ENCODE measurements around the gene SARNP.

Gene SARNP

DNA sequence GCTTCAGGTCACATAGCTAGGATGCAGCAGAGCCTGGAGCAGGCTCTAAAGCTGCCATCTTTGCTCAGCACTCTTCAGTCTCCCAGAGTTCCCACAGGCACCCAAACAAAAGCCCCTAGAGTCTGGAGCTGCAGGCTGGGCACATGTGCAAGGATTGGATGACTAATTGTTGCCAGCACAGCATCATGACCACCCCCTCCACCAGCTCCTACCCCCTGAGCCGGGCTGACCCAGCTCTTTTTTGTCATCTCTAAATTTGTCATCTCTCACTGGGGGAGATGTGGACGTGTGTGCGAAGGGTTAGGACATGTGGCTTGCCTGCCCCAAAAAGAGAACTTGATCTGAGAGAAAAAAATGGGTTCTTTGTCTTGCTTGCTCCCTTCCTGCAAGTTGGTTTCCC is 29.5 kb upstream of the SARNP start:
- TF ChIP-seq, protein P1, sequence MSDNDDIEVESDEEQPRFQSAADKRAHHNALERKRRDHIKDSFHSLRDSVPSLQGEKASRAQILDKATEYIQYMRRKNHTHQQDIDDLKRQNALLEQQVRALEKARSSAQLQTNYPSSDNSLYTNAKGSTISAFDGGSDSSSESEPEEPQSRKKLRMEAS (IDR thresholded peaks at IDR 0.05), result no peak
- no peak for TF ChIP-seq TAF1 (IDR thresholded peaks at IDR 0.05; ENCODE audit: low read depth)
- no peak for TF ChIP-seq TCF12 (IDR thresholded peaks at IDR 0.05; ENCODE audit: low read depth)
- TF ChIP-seq EP300 (IDR thresholded peaks at IDR 0.05; ENCODE audit: borderline replicate concordance), result no peak
- no peak for TF ChIP-seq YY1 (IDR thresholded peaks at IDR 0.05; ENCODE audit: low read depth)
- TF ChIP-seq TEAD4 (IDR thresholded peaks at IDR 0.05), result no peak
- TF ChIP-seq CREB1 (IDR thresholded peaks at IDR 0.05; ENCODE audit: low read depth), result no peak
- TF ChIP-seq FOXM1 (IDR thresholded peaks at IDR 0.05; ENCODE audit: borderline replicate concordance, low read depth), result no peak
- TF ChIP-seq, protein P2, sequence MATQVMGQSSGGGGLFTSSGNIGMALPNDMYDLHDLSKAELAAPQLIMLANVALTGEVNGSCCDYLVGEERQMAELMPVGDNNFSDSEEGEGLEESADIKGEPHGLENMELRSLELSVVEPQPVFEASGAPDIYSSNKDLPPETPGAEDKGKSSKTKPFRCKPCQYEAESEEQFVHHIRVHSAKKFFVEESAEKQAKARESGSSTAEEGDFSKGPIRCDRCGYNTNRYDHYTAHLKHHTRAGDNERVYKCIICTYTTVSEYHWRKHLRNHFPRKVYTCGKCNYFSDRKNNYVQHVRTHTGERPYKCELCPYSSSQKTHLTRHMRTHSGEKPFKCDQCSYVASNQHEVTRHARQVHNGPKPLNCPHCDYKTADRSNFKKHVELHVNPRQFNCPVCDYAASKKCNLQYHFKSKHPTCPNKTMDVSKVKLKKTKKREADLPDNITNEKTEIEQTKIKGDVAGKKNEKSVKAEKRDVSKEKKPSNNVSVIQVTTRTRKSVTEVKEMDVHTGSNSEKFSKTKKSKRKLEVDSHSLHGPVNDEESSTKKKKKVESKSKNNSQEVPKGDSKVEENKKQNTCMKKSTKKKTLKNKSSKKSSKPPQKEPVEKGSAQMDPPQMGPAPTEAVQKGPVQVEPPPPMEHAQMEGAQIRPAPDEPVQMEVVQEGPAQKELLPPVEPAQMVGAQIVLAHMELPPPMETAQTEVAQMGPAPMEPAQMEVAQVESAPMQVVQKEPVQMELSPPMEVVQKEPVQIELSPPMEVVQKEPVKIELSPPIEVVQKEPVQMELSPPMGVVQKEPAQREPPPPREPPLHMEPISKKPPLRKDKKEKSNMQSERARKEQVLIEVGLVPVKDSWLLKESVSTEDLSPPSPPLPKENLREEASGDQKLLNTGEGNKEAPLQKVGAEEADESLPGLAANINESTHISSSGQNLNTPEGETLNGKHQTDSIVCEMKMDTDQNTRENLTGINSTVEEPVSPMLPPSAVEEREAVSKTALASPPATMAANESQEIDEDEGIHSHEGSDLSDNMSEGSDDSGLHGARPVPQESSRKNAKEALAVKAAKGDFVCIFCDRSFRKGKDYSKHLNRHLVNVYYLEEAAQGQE (IDR thresholded peaks at IDR 0.05; ENCODE audit: low read depth), result no peak
- no peak for TF ChIP-seq CEBPB (IDR thresholded peaks at IDR 0.05)
- TF ChIP-seq RAD21 (IDR thresholded peaks at IDR 0.05; ENCODE audit: low read depth), result no peak
- TF ChIP-seq, protein P3, sequence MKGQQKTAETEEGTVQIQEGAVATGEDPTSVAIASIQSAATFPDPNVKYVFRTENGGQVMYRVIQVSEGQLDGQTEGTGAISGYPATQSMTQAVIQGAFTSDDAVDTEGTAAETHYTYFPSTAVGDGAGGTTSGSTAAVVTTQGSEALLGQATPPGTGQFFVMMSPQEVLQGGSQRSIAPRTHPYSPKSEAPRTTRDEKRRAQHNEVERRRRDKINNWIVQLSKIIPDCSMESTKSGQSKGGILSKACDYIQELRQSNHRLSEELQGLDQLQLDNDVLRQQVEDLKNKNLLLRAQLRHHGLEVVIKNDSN (IDR thresholded peaks at IDR 0.05), result no peak
- TF ChIP-seq EGR1 (IDR thresholded peaks at IDR 0.05), result no peak
- no peak for TF ChIP-seq ZBTB7A (IDR thresholded peaks at IDR 0.05; ENCODE audit: low read depth)
- no peak for TF ChIP-seq NFIC (IDR thresholded peaks at IDR 0.05)

DNA sequence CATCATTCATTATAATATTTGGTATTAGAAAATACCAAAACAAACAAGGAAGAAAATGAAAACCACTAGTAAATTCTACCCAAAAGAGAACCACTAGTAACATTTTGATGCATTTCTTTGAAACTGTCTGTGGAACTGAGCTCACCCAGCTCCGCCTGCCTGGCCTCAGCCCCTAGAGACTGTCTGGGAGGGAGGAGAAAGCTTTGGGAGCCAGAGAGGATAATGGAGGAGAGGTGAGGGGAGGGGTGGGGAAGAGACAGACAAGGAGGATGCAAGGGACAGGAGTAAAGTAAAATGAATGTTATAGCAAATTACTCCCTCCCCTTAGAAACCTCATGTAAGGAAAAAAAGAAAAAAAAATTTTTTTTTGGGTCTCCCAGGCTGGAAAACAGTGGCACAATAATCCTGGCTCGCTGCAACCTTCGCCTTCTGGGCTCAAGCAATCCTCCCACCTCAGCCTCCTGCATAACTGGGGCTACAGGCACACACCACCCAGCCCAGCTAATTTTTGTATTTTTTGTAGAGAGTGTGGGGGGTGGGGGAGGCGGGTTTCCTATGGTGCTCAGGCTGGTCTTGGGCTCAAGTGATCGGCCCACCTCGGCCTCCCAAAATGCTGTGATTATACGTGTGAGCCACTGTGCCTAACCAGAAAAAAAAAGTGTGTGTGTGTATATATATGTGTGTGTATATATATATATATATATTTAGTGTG is 28.4 kb upstream of the SARNP start:
- TF ChIP-seq RAD21 (IDR thresholded peaks at IDR 0.05; ENCODE audit: low read depth), result no peak
- no peak for TF ChIP-seq NFIC (IDR thresholded peaks at IDR 0.05)
- no peak for TF ChIP-seq TCF12 (IDR thresholded peaks at IDR 0.05; ENCODE audit: low read depth)

DNA sequence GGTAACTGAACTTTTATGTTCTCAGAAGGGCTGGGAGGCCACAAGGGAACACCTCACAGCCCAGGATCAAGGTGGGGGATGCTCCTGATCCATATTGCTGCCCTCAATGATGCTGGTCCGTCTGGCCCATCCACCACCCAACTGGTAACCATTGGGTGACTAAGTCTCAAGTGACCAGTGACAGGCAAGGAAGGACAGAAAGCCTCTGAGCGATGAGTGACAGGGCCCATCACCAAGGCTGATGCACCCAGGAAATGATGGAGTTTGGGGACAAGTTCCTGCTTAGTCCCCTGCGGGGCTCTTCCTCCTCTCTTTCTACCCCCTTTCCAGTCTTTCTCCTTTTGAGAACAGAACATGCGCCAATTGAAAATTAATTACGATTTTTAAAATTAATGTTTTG is 27.8 kb upstream of the SARNP start:
- TF ChIP-seq EP300 (IDR thresholded peaks at IDR 0.05; ENCODE audit: borderline replicate concordance) (no peak), TCF12 (IDR thresholded peaks at IDR 0.05; ENCODE audit: low read depth) (no peak), EGR1 (IDR thresholded peaks at IDR 0.05) (no peak), CEBPB (IDR thresholded peaks at IDR 0.05) (no peak), RAD21 (IDR thresholded peaks at IDR 0.05; ENCODE audit: low read depth) (no peak), YY1 (IDR thresholded peaks at IDR 0.05; ENCODE audit: low read depth) (no peak), FOXM1 (IDR thresholded peaks at IDR 0.05; ENCODE audit: borderline replicate concordance, low read depth) (no peak), TEAD4 (IDR thresholded peaks at IDR 0.05) (no peak), NFIC (IDR thresholded peaks at IDR 0.05) (no peak), TAF1 (IDR thresholded peaks at IDR 0.05; ENCODE audit: low read depth) (no peak), ZBTB7A (IDR thresholded peaks at IDR 0.05; ENCODE audit: low read depth) (no peak), CREB1 (IDR thresholded peaks at IDR 0.05; ENCODE audit: low read depth) (no peak)
- TF ChIP-seq, protein P1 (IDR thresholded peaks at IDR 0.05), result no peak
- TF ChIP-seq, protein P2 (IDR thresholded peaks at IDR 0.05; ENCODE audit: low read depth), result no peak
- TF ChIP-seq, protein P3 (IDR thresholded peaks at IDR 0.05), result no peak

DNA sequence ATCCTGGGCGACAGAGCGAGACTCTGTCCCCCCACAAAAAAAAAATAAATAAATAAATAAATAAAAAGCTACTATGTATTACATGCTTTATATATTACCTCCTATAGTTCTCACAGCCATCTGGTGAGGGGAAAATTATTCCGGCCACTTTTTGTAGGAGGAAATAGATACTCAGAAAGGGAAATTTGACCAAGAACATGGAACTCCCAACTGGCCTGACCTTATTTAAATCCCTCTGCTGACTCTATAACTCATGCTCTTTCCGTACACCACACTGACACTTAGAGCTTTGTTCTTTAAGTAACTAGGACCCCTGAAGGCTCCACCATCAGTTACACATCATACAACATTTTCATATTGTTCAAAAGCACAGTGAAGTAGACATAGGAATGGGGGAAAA is 27.4 kb upstream of the SARNP start:
- TF ChIP-seq EP300 (IDR thresholded peaks at IDR 0.05; ENCODE audit: borderline replicate concordance) (no peak), FOXM1 (IDR thresholded peaks at IDR 0.05; ENCODE audit: borderline replicate concordance, low read depth) (no peak), TAF1 (IDR thresholded peaks at IDR 0.05; ENCODE audit: low read depth) (no peak), CREB1 (IDR thresholded peaks at IDR 0.05; ENCODE audit: low read depth) (no peak), NFIC (IDR thresholded peaks at IDR 0.05) (no peak), YY1 (IDR thresholded peaks at IDR 0.05; ENCODE audit: low read depth) (no peak), TCF12 (IDR thresholded peaks at IDR 0.05; ENCODE audit: low read depth) (no peak), RAD21 (IDR thresholded peaks at IDR 0.05; ENCODE audit: low read depth) (no peak), EGR1 (IDR thresholded peaks at IDR 0.05) (no peak), TEAD4 (IDR thresholded peaks at IDR 0.05) (no peak), CEBPB (IDR thresholded peaks at IDR 0.05) (no peak), ZBTB7A (IDR thresholded peaks at IDR 0.05; ENCODE audit: low read depth) (no peak)
- TF ChIP-seq, protein P1 (IDR thresholded peaks at IDR 0.05), result no peak
- TF ChIP-seq, protein P3 (IDR thresholded peaks at IDR 0.05), result no peak
- TF ChIP-seq, protein P2 (IDR thresholded peaks at IDR 0.05; ENCODE audit: low read depth), result no peak

All from Ishikawa (cell line).